ENCODE results near the gene RUBCNL.
"Not testable (repeated sequence)": the region's sequence is repeated elsewhere in the genome, so short reads cannot be mapped to it uniquely, and the experiment has no call there.

Gene RUBCNL

DNA sequence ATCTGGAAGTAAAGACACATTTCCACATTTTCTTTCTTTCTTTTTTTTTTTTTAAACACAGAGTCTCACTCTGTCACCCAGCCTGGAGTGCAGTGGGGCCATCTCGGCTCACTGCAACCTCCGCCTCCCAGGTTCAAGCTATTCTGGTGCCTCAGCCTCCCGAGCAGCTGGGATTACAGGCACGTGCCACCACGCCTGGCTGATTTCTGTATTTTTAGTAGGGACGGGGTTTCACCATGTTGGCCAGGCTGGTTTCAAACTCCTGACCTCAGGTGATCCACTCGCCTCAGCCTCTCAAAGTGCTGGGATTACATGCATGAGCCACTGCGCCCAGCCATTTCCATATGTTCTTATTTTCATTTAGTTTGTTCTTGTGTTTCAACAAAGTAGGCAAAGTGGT lies 14.1 kb downstream of the RUBCNL start:
- DNase-seq: not testable (repeated sequence)

DNA sequence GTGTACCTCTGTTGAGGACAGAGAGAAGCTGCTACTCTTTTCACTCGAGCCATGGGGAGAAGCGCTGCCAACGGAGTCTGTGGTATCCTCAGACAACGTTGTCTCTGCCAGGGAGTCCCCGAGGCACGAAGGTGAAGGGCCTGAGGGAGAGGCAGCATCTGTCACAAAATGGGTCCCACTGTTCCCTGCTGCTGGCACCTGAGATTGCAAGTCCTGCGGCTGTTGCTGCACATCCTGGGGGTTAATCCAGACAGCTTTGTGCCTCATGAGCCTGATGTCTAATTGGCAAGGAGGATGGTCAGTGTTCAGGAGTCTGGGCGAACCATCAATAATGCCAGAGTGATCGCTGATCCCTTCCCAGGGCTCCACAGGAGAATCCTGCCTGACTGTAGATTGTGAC lies 15.0 kb downstream of the RUBCNL start:
- DNase-seq: no peak

GRCh38 chr13:46369506-46370277 lies 17.4 kb downstream of the RUBCNL start:
- no peak for DNase-seq

GRCh38 chr13:46367617-46368327 lies 19.3 kb downstream of the RUBCNL start:
- DNase-seq: no peak

- no peak for DNase-seq
Measured at GRCh38 chr13:46361276-46361934, 25.6 kb downstream of the RUBCNL start.

DNA sequence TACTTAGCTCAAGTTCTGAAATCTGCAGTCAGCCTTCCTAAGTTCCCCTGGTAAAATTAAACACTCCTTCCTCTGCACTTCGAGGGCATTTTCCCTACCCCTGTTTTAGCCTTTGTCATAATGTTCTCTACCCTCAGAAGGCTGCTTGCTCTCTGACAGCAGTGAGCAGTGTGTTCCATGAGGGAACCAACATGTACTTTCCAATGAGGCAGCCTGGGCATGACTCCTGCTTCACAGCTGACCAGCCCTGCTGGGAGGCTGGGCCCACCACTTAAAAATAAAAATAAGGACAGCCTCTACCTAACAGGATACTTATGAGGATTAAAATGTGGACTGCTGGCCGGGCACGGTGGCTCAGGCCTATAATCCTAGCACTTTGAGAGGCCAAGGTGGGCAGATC lies 26.4 kb downstream of the RUBCNL start:
- no peak for DNase-seq

DNA sequence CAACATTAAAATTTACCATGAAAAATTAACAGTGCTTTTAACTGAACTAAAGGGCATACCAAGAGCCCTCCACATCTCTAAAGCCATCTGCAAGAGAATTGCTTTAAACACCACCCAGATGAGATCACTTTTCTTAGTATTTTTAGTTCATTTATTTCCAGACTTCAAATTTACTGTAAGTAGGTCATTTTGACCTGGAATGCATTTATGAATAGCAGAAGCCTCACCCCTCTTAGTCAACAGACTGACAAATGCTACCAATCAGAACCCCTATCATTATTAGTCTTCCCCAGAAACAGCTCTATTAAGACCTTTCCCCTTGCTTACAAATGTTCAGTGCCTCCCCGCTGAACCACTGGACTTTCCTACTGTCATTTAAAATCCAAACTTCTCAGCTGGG lies 27.3 kb downstream of the RUBCNL start:
- no peak for DNase-seq

GRCh38 chr13:46355901-46356590 lies 31.0 kb downstream of the RUBCNL start:
- DNase-seq: no peak

GRCh38 chr13:46355088-46355468 lies 32.0 kb downstream of the RUBCNL start:
- DNase-seq: no peak

GRCh38 chr13:46354156-46355087 lies 32.6 kb downstream of the RUBCNL start:
- no peak for DNase-seq

DNA sequence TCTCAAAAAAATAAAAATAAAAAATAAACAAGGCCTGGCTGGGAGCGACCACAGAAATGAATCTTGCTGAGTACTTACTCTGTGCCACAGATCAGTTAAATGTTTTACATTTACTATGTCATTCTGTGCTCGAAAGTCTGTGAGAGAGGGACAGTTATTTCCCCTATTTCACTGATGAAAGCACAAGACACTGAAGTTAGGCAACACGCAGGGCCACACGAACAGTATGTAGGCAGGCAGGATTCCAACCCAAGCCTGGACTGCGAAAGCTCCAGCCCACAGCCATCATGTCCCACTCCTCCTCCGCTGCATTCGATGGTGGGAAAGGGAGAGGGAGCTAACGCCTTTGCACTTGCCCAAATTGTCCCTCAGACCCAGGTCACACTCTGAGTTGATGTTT lies 34.2 kb downstream of the RUBCNL start:
- DNase-seq: no peak

DNA sequence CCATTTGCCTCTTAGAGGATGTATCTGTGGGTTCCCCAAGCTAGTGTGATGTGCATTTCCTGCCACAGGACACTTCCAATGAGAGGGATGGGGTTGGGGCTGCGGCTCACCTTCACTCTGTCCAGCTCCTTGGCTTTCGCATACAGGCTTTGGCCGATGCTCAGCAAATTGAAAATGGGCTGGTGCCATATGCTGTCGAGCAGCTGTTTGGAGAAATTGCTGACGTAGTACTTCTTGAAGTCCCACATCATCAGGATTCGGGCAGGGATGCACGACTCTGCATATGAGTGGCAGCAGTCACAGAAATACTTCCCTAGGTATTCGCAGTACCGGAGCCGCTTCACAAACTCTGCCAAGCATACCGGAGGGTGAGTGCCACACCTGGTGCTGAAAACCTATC lies 37.0 kb downstream of the RUBCNL start:
- DNase-seq: no peak

DNA sequence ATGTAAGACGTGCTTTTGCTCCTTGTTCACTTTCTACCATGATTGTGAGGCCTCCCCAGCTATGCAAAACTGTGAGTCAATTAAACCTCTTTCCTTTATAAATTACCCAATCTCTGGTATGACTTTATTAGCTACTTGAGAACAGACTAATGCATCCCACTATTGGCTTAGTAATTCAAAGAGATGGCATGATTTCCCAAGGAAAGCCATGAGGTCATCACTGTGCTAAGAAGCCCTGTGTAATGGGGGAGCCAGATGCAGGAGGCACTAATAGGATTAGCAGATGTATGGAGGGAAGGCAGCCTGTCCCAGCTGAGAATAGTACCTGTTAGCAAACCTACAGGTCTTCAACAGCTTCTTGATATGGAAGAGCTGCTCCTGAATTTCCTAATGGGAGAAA lies 38.1 kb downstream of the RUBCNL start:
- DNase-seq: no peak

DNA sequence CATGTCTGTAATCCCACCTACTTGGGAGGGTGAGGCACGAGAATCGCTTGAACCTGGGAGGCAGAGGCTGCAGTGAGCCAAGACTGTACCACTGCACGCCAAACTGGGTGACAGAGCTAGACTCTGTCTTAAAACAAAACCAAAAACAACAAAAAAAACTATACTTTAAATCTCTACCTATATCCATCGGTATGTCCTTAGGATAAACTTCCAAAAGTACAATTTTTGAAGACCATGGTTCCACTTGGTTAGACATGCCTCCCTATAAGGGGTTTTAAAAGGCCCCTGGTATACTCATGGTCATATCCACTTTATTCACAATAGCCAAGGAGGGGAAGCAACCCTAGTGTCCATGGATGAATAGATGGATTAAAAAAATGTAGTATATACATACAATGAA lies 39.8 kb downstream of the RUBCNL start:
- DNase-seq: no peak

DNA sequence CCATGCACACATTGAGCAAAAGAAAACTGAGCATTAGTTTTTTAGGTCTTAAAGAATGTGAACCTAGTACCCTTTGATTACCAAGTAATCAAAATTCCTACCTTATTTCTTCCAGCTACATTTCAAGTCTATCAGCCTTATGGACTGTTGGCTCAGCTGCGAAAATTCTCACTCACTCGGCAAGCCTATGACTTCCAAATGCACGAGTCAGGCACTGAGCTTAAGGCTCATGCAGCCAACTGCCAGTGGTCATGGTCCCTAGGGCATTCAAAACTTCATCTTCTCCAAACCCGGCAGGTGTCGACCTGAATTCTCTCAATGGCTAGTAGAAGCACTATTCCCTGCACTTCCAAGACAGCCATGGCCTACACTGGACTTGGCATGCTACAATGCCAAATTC lies 41.2 kb downstream of the RUBCNL start:
- no peak for DNase-seq

GRCh38 chr13:46345398-46345797 lies 41.7 kb downstream of the RUBCNL start:
- peak; percentile 3 for DNase-seq

DNA sequence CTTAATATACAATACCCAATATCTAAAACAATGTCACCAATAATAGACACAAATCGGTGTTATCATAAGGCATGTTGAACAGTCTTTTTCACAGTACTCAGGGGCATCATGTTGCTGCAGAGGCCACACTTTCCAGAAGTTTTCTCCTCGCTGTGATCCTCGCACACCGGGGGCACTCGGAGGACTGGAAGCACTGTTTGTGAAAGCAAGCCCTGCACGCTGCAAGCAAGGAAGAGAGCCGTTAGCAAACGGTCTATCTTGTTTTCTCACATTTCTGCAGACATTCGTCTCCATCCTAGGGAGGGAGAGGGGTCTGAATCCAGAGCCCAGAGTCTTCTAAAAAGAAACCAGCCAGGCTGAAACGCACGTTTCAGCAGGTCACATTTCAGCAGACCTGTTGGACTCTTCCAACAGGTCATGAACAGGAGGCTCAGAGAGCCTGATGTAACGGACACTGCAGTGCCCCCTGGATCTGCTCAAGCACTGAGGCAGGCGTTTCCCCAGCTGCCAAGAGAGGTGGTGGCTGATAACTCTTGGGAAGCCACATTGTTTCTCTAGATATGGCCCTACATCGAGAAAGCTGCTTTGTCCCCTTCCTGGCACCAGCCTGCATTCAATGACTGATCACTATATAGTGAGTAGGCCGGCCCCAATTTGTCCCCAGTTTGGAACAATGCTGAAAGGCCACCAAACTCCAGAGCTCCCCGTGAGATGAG lies 43.6 kb downstream of the RUBCNL start:
- DNase-seq: no peak

DNA sequence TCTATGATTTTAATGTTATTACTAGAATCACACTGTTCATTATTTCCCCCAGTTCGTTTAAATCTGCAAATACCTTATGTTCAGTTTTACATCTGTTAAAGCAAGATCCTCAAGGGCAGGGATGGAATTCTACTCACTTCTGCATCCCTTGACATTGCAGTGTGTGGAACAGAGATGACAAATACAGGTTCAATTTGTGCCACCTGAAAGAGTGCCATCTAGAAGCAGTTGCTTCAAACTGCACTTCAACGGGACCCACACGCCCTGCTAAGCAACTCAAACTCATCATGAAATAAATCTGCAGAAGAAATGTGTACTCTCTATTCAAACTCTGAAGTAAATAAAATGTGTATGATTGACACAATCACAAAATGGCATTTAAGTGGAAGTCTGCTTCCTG lies 44.5 kb downstream of the RUBCNL start:
- no peak for DNase-seq

DNA sequence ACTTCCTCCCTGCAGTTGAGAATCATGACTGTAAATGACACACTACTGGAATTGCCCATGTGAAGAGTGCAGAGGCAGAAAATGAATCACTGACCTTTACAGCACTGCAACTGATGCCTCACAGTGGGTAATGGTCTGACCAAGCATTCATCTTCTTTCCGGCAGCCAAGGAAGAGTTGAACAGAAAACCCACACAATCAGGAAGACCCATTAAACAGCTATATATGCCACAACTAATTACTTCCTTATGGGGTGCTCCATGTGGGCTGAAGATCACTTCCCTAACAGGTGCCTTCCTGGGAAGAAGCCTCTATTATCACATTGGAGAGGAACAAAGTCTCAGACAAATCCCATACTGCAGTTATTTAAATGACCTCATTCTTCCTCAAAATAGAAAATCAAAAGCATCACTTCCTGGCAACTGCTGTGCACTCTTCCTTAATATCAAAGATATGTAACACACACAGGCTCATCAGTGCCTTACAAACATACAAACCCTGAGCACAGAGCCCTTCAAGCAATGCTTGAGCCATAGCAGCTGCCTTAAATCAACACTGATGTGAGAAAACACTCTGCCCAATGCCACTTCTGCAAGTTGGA lies 45.8 kb downstream of the RUBCNL start:
- DNase-seq: no peak

GRCh38 chr13:46340631-46341111 lies 46.4 kb downstream of the RUBCNL start:
- DNase-seq: no peak

DNA sequence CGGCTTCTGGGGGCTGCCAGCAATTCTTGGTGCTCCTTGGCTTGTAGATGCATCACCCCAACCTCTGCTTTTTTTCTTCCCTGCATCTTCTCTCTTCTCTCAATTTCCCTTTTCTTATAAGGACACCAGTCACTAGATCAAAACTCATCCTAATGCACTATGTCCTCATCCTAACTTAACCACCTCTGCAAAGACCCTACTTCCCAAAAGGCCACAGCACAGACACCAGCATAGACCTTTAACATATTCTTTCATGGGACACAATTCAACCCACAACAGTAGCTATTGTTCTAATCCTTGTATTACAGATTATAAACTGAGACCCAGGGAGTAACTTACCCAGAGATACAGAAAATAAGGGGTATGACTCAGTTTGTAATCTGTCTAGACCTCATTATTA lies 47.0 kb downstream of the RUBCNL start:
- no peak for DNase-seq
